ENCODE results near the gene TRNP1. TPM values are rescaled to one million over a fixed set of nuclear protein-coding genes. Genes with fewer than 3 reads are reported as not detected.

Gene TRNP1
- polyA plus RNA-seq, 1 donor from 2014 or later = 11.0 TPM

DNA sequence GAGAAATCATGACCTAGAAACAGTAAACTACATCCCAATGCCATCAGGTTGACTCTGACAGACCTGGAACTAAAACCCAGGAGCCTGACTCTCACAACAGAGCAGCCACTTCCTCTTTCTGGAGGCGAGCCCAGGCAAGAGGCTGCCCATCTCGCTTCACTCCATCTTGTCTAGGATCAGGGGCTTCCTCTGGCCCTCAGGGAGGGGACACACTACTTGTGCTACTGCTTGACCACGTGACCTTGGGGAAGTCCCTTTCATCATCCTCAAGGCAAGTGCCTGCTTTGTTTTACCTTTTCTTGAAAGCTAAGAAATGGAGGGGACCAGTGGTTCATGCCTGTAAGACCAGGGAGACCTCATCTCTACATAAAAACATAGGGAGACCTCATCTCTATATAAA is 21.8 kb downstream of the TRNP1 start:
- Histone ChIP-seq H3K27ac (ENCODE audit: low read length) (no peak overlapping the region), H4K20me1 (ENCODE audit: insufficient read depth) (no peaks in the 10 kb centered on the region), H2AFZ (ENCODE audit: low read depth, low read length) (no peak overlapping the region), H3K79me2 (replicated peaks; ENCODE audit: insufficient read depth, low read length) (no peaks in the 10 kb centered on the region), H3K36me3 (ENCODE audit: insufficient read depth, low read length) (no peaks in the 10 kb centered on the region), H3K4me2 (ENCODE audit: low read length) (no peak overlapping the region), H3K27me3 (ENCODE audit: insufficient read depth, low read depth, low read length) (peaks cover 22% of the 10 kb centered on the region), H3K9me2 (ENCODE audit: insufficient read depth, low read length) (no peaks in the 10 kb centered on the region), H3K4me3 (ENCODE audit: low read length) (no peak overlapping the region), H3K9me3 (ENCODE audit: low read length) (no peaks in the 10 kb centered on the region), H3K9ac (ENCODE audit: low read length) (no peak overlapping the region), H3F3A (ENCODE audit: insufficient read depth, low read length, poor library complexity, severe bottlenecking) (no peaks in the 10 kb centered on the region)
- TF ChIP-seq REST (IDR thresholded peaks at IDR 0.05; ENCODE audit: borderline replicate concordance) = no peak

DNA sequence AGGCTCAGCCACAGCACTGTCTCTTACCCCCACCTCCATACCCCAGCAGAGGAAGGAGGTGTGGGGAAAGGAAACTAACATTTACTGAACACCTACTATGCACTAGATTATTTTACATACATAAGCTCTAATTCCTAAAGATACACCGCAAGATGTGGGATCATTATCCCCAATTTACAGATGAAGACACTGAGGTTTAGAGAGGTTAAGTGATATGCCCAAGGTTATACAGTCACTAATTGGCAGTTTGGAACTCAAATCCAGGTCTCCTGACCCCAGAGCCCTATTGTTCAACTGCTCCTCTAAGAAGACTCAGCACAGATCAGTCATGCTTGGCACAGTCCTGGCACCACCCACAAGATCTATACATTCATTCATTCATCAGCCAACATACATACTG is 22.9 kb downstream of the TRNP1 start:
- Histone ChIP-seq H3K9me3 (ENCODE audit: low read length) (no peaks in the 10 kb centered on the region), H3K27ac (ENCODE audit: low read length) (no peak overlapping the region), H3K79me2 (replicated peaks; ENCODE audit: insufficient read depth, low read length) (no peaks in the 10 kb centered on the region), H3K4me3 (ENCODE audit: low read length) (no peak overlapping the region), H4K20me1 (ENCODE audit: insufficient read depth) (no peaks in the 10 kb centered on the region), H3F3A (ENCODE audit: insufficient read depth, low read length, poor library complexity, severe bottlenecking) (no peaks in the 10 kb centered on the region), H3K4me2 (ENCODE audit: low read length) (no peak overlapping the region), H3K27me3 (ENCODE audit: insufficient read depth, low read depth, low read length) (peaks cover 18% of the 10 kb centered on the region), H3K9me2 (ENCODE audit: insufficient read depth, low read length) (no peaks in the 10 kb centered on the region), H3K36me3 (ENCODE audit: insufficient read depth, low read length) (no peaks in the 10 kb centered on the region), H2AFZ (ENCODE audit: low read depth, low read length) (no peak overlapping the region), H3K9ac (ENCODE audit: low read length) (no peak overlapping the region)
- TF ChIP-seq EP300 (conservative IDR thresholded peaks at IDR 0.05; ENCODE audit: poor library complexity, severe bottlenecking) (no peak), MXI1 (conservative IDR thresholded peaks at IDR 0.05; ENCODE audit: poor library complexity, severe bottlenecking) (no peak), EZH2 (IDR thresholded peaks at IDR 0.05; ENCODE audit: borderline replicate concordance, insufficient read depth, low read length, poor library complexity, severe bottlenecking) (no peak)

GRCh38 chr1:27017207-27017606 is 23.7 kb downstream of the TRNP1 start:
- Histone ChIP-seq H3K4me3 (ENCODE audit: low read length) (no peak overlapping the region), H3K9ac (ENCODE audit: low read length) (no peak overlapping the region), H3K27ac (ENCODE audit: low read length) (no peak overlapping the region), H3K36me3 (ENCODE audit: insufficient read depth, low read length) (no peaks in the 10 kb centered on the region), H3F3A (ENCODE audit: insufficient read depth, low read length, poor library complexity, severe bottlenecking) (no peaks in the 10 kb centered on the region), H2AFZ (ENCODE audit: low read depth, low read length) (no peak overlapping the region), H3K9me3 (ENCODE audit: low read length) (no peaks in the 10 kb centered on the region), H3K9me2 (ENCODE audit: insufficient read depth, low read length) (no peaks in the 10 kb centered on the region), H4K20me1 (ENCODE audit: insufficient read depth) (no peaks in the 10 kb centered on the region), H3K4me2 (ENCODE audit: low read length) (no peak overlapping the region), H3K27me3 (ENCODE audit: insufficient read depth, low read depth, low read length) (peaks cover 10% of the 10 kb centered on the region), H3K79me2 (replicated peaks; ENCODE audit: insufficient read depth, low read length) (no peaks in the 10 kb centered on the region)
- TF ChIP-seq SMC3 (conservative IDR thresholded peaks at IDR 0.05; ENCODE audit: poor library complexity) (no peak), MXI1 (conservative IDR thresholded peaks at IDR 0.05; ENCODE audit: poor library complexity, severe bottlenecking) (no peak), RAD21 (conservative IDR thresholded peaks at IDR 0.05) (no peak), POLR2AphosphoS5 (IDR thresholded peaks at IDR 0.05) (no peak), EP300 (conservative IDR thresholded peaks at IDR 0.05; ENCODE audit: poor library complexity, severe bottlenecking) (no peak), REST (IDR thresholded peaks at IDR 0.05; ENCODE audit: borderline replicate concordance) (no peak), EZH2 (IDR thresholded peaks at IDR 0.05; ENCODE audit: borderline replicate concordance, insufficient read depth, low read length, poor library complexity, severe bottlenecking) (no peak), TAF1 (IDR thresholded peaks at IDR 0.05; ENCODE audit: low read depth) (no peak)
- TF ChIP-seq, protein P1, sequence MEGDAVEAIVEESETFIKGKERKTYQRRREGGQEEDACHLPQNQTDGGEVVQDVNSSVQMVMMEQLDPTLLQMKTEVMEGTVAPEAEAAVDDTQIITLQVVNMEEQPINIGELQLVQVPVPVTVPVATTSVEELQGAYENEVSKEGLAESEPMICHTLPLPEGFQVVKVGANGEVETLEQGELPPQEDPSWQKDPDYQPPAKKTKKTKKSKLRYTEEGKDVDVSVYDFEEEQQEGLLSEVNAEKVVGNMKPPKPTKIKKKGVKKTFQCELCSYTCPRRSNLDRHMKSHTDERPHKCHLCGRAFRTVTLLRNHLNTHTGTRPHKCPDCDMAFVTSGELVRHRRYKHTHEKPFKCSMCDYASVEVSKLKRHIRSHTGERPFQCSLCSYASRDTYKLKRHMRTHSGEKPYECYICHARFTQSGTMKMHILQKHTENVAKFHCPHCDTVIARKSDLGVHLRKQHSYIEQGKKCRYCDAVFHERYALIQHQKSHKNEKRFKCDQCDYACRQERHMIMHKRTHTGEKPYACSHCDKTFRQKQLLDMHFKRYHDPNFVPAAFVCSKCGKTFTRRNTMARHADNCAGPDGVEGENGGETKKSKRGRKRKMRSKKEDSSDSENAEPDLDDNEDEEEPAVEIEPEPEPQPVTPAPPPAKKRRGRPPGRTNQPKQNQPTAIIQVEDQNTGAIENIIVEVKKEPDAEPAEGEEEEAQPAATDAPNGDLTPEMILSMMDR (IDR thresholded peaks at IDR 0.05; ENCODE audit: poor library complexity, severe bottlenecking) = no peak
